B cell (primary cell): ENCODE measurements around the gene RNF34.
"Not testable (repeated sequence)": the region's sequence is repeated elsewhere in the genome, so short reads cannot be mapped to it uniquely, and the experiment has no call there.

ENCODE experiments used
- CTCF ChIP-seq: fragments of 200-600 bp; IDR thresholded peaks from one replicate; pipeline ENCODE4 v1.8.0; 2022; ENCODE audit warnings: antibody characterized with exemption, mild to moderate bottlenecking
- EZH2 ChIP-seq: IDR thresholded peaks from 2 replicates; pipeline ENCODE4 v1.6.1; 2012; ENCODE audit warnings: borderline replicate concordance, low read depth, mild to moderate bottlenecking, moderate library complexity, low read length; ENCODE audit not compliant: insufficient read depth, poor library complexity, severe bottlenecking

GRCh38 chr12:121384891-121385290 is 15.0 kb upstream of the RNF34 start:
- not testable (repeated sequence) for TF ChIP-seq CTCF, EZH2
